NCI-H460 (cell line): ENCODE data around the gene SLC47A1. TPM values are rescaled to one million over a fixed set of nuclear protein-coding genes. Genes with fewer than 3 reads are reported as not detected.
"Not testable (repeated sequence)": the region's sequence is repeated elsewhere in the genome, so short reads cannot be mapped to it uniquely, and the experiment has no call there.

Source experiments
- DNase-seq: peaks from one replicate; pipeline ENCODE4 v3.0.0-alpha.2; 2016; ENCODE audit warnings: low read depth; ENCODE audit errors: extremely low read depth
- total RNA-seq: library from RNA; depleted of rRNA; stranded (reverse); fragments of >200 nt; shearing (Covaris generic); gene quantifications from 2 replicates; pipeline ENCODE4 v1.2.3, GENCODE V29; 2014

SLC47A1 gene
- total RNA-seq, 1 experiment from 2014 or later = 29.6 TPM

DNA sequence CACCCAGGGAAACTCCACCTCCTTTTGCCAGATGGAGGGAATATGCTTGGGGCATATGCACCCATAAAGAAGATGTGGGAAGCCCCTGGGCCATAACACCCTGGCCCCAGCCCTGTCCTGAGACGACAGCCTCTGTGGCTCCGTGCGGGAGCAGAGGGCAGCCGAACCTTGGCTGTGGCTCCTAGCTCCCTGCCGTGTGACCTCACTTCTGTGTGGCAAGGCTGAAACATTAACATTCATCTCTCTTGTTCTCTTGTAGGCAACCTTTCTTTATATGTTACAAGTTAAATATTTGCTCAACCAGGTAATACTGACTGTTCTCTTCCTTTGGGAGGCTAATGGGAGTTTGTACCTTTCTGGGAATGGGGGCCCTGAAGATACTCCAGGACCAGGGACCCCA, 17.5 kb downstream of the SLC47A1 start:
- no peak for DNase-seq

DNA sequence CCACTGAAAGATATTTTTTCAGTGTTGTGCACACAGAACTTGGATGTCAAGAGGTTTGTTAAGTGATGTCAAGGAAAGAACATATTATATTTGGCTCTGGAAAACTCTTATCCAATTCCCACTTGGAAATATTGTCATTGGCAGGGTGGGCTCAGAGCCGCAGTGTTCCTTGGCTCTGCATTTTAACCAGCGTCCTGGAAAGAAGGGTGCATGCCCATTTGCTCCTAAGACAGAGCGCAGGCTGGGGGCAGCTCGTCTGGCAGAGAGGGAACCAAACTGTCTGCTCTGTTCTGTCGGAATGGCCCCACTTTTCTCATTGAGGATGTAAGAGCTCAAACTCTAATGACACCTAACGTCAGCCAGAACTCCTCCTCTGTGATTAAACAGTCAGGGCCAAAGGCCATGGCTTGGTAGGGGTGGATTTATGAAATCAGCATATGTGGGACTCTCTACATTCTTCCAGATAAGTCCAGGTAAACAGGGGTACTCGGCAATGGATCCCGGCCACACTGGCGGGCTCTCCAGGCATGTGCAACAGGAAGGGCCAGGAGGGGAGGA, 18.0 kb downstream of the SLC47A1 start:
- DNase-seq = no peak

- no peak for DNase-seq
Measured at GRCh38 chr17:19553036-19553435, 19.4 kb downstream of the SLC47A1 start.

- DNase-seq = no peak
Measured at GRCh38 chr17:19554393-19554792, 20.7 kb downstream of the SLC47A1 start.

DNA sequence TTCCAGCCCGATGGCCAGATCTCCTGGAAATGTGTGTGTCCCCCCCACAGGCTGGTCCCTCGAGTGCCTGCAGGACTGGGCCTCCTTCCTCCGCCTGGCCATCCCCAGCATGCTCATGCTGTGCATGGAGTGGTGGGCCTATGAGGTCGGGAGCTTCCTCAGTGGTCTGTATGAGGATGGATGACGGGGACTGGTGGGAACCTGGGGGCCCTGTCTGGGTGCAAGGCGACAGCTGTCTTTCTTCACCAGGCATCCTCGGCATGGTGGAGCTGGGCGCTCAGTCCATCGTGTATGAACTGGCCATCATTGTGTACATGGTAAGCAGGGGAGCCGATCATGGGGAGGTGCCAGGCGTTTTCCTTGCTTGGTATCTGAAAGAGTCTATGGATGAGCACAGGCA, 22.1 kb downstream of the SLC47A1 start:
- no peak for DNase-seq

- DNase-seq = no peak
Measured at GRCh38 chr17:19558946-19559345, 25.3 kb downstream of the SLC47A1 start.

DNA sequence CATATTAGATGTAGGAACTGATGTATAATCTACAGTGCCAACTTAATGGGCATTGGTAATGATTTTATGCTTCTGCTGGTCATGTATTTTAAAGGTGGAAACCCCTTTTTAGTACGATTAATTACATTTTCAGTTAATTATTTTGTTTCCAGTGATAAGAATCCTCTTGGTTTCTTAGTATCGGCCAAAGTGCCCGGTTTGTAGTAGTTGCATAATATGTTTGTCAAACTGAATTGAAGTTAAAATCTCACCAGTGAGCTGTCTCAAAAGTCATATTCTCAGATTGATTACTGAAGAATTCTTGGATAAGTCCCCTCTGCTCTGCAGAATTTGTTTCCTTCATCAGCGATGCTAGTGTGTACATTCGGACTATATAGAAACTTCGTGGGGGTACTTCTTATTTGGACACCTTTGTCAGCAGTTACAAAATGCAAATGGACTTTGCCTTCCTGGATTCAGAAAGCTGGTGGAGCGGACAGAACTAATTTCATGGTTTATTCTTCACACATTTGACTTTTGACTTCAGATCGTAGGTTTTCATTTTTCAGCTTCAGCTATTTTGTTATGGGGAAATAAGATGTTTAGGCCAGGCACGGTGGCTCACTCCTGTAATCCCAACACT, 28.2 kb downstream of the SLC47A1 start:
- DNase-seq = no peak

- no peak for DNase-seq
Measured at GRCh38 chr17:19565817-19566575, 32.3 kb downstream of the SLC47A1 start.

- DNase-seq = no peak
Measured at GRCh38 chr17:19567216-19568015, 33.8 kb downstream of the SLC47A1 start.

DNA sequence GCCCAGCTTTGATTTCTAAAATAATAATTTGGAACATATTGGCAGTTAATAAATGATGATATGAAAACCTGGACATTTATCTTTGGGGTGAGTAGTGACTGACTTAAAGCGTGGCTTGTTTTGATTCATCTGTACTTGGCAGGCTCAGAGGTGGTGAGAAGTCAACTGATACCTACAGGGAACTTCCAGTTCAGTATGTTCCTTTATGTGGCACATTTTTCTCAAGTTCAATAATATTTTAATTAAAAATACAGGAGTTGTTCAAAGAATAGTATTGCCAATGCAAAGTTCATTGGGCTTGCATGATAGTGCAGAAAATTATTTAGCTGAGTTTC, 34.3 kb downstream of the SLC47A1 start:
- no peak for DNase-seq

GRCh38 chr17:19569785-19570543, 36.3 kb downstream of the SLC47A1 start:
- DNase-seq = no peak

DNA sequence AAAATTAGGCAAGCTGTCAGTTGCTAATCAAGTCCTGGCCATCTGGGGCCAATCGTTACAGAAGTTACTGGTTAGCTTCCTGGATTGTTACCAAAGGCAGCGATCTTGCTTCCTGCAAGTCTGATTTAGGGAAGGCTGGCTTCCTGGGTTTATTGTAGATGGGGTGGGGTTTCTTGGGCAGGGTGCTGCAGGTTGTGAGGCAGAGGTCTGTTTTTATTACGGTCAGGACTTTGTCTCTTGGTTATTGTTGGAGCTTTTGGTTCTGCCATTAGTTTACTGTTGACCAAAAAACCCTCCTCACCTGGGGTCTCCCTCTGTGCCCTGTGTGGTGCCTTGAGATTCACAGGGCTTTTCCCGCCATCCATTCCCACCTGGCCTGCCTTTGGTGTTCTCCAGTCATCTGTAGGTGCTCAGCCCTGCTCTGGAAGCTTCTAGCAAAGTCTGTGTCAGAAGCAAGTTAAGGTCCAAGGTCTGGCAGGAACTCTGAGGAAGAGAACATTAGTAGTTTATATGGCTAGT, 36.9 kb downstream of the SLC47A1 start:
- DNase-seq = no peak

- no peak for DNase-seq
Measured at GRCh38 chr17:19573075-19573474, 39.4 kb downstream of the SLC47A1 start.

DNA sequence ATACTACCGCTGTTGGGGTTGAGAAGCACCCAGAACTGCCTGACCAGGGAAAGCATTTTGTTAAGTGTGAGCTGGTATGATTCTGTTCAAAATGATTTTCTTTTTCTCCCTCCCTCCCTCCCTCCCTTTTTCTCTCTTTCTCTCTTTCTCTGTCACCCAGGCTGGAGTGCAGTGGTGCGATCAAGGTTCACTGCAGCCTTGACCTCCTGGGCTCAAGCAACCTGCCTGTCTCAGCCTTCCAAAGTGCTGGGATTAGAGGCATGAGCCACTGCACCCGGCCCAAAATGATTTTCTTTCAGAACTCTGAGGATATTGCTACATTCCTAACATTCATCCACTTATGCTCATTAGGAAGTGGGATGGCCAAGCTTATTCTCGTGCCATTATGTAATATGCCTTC, 41.3 kb downstream of the SLC47A1 start:
- no peak for DNase-seq

DNA sequence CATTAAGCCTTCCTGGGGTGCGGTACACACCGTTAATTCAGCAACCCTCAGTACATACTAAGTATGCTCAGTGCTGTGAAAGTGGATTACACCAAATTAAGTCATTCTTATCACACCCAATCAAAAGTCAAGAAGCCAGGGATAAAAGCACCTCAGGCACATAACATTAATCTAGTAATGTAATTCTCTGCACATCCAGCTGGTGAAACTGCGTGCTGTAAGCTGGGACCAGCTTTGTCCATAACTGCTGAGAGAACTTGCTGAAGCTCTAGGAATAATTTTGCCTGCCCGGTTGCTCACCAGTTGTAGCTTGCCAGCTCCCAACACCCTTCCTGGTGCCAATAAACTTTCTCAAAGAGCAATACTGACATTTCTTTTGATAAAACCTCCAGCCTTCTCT, 44.9 kb downstream of the SLC47A1 start:
- DNase-seq = no peak

- no peak for DNase-seq
Measured at GRCh38 chr17:19579192-19579761, 45.6 kb downstream of the SLC47A1 start.

DNA sequence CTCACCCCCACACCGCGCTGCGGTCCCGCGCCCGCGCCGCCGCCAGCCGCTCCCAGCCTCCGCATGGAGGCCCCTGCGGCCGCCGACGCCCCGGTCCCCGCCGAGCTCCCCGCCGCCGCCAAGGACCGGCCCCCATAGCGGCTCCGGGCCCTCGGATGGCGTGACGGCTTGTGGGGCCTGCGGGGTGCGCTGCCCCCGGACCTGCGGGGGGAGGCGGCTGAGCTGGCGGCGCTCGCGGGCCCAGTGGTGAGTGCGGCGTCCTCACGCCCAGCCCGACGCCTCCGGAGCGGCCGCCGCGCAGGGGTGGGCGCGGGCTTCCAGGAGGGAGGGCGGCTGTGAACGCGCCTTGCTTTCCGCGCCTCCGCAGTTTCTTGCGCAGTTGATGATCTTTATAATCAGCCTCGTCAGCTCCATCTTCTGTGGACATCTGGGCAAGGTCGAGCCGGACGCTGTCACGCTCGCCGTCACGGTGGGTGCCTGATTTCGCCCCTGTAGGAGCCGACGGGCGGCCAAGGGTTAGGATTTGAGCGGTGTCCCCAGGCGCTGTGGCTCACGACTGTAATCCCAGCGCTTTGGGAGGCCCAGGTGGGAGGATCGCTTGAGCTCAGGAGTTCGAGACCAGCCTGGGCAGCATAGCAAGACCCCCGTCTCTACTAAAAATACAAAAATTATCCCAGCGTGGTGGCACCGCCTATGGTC, 46.4 kb downstream of the SLC47A1 start:
- no peak for DNase-seq

DNA sequence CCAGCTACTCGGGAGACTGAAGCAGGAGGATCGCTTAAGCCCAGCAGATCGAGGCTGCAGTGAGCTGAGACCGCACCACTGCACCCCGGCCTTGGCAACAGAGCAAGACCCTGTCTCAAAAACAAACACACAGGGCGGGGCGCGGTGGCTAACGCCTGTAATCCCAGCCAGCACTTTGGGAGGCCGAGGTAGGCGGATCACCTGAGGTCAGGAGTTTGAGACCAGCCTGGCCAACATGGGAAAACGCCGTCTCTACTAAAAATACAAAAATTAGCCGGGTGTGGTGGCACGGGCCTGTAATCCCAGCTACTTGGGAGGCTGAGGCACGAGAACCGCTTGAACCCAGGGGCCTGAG, 46.9 kb downstream of the SLC47A1 start:
- DNase-seq = not testable (repeated sequence)

- DNase-seq = not testable (repeated sequence)
Measured at GRCh38 chr17:19582152-19582551, 48.5 kb downstream of the SLC47A1 start.

DNA sequence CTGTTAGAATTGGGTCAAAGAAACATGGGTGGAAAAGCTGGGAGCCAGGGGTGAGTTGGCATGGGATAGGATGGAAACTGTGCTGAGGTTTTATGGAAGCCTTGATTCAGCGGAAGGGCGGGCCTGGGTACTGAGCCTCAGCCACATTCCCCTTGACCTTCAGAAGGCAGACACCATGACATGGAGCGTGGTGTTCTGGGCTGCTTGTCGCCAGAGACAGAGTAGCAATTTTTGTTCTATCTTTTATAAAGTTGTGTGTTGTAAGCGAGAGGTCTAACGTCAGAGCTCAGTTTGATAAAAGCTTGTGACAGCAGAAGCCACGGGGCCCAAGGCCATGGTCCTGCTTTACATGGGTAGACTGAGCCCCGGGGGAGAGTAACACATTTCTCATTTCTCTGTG, 50.2 kb downstream of the SLC47A1 start:
- no peak for DNase-seq
